ENCODE data around the gene MAPK10. TPM values are rescaled to one million over a fixed set of nuclear protein-coding genes. Genes with fewer than 3 reads are reported as not detected.

Gene MAPK10
- total and polyA plus RNA-seq, 4 donors: 0.82 to 3.6 (median 2.3) TPM

DNA sequence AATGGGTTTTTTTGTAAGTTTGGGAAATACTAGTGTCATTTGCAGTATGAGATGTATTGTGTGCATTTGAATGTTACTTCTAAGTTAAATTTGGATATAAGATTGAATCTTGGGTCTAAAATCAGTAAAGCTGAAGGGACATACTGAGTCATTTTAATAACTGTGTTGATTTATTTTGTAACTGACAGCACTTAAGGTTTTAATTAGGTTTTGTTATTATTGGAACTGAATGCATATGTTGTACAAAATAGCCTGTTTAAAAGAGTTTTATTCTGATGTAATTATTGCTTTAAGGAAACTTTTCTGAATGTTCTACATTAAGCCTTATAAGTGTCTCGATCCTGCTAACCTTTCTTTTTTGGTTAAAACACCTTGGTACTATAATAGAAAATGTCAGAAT, 396.6 kb downstream of the MAPK10 start:
- Histone ChIP-seq H3K27me3 (ENCODE audit: control insufficient read depth in 4 of 4, insufficient read depth in 4 of 4, low read length in 3 of 4) (no peaks in the 10 kb centered on the region), H3K9me3 (ENCODE audit: control insufficient read depth in 4 of 4, low read length in 3 of 4) (no peaks in the 10 kb centered on the region), H3K9ac (ENCODE audit: low read depth in 1 of 2, low read length in 2 of 2) (no peak overlapping the region), H3K4me1 (ENCODE audit: control insufficient read depth in 4 of 4, insufficient read depth in 4 of 4, low read length in 3 of 4) (peaks cover 0 to 1% (median 0%) of the 10 kb centered on the region in 4 donors), H3K27ac (ENCODE audit: low read depth in 1 of 2, low read length in 2 of 2) (no peak overlapping the region), H3K36me3 (ENCODE audit: control insufficient read depth in 4 of 4, insufficient read depth in 3 of 4, low read depth in 1 of 4, low read length in 3 of 4) (no peaks in the 10 kb centered on the region), H3K4me3 (ENCODE audit: low read depth in 1 of 3, low read length in 3 of 3) (no peak overlapping the region)
- TF ChIP-seq NR2F2 (IDR thresholded peaks at IDR 0.05): no peak
- TF ChIP-seq, protein P1, sequence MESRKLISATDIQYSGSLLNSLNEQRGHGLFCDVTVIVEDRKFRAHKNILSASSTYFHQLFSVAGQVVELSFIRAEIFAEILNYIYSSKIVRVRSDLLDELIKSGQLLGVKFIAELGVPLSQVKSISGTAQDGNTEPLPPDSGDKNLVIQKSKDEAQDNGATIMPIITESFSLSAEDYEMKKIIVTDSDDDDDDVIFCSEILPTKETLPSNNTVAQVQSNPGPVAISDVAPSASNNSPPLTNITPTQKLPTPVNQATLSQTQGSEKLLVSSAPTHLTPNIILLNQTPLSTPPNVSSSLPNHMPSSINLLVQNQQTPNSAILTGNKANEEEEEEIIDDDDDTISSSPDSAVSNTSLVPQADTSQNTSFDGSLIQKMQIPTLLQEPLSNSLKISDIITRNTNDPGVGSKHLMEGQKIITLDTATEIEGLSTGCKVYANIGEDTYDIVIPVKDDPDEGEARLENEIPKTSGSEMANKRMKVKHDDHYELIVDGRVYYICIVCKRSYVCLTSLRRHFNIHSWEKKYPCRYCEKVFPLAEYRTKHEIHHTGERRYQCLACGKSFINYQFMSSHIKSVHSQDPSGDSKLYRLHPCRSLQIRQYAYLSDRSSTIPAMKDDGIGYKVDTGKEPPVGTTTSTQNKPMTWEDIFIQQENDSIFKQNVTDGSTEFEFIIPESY (IDR thresholded peaks at IDR 0.05): no peak
- TF ChIP-seq FOXA2 (IDR thresholded peaks at IDR 0.05): no peak
- TF ChIP-seq EGR1 (IDR thresholded peaks at IDR 0.05; ENCODE audit: low read depth in 2 of 2): no peak
- no peak for TF ChIP-seq FOXA1 (IDR thresholded peaks at IDR 0.05)
- no peak for TF ChIP-seq YY1 (IDR thresholded peaks at IDR 0.05)
- TF ChIP-seq, protein P2, sequence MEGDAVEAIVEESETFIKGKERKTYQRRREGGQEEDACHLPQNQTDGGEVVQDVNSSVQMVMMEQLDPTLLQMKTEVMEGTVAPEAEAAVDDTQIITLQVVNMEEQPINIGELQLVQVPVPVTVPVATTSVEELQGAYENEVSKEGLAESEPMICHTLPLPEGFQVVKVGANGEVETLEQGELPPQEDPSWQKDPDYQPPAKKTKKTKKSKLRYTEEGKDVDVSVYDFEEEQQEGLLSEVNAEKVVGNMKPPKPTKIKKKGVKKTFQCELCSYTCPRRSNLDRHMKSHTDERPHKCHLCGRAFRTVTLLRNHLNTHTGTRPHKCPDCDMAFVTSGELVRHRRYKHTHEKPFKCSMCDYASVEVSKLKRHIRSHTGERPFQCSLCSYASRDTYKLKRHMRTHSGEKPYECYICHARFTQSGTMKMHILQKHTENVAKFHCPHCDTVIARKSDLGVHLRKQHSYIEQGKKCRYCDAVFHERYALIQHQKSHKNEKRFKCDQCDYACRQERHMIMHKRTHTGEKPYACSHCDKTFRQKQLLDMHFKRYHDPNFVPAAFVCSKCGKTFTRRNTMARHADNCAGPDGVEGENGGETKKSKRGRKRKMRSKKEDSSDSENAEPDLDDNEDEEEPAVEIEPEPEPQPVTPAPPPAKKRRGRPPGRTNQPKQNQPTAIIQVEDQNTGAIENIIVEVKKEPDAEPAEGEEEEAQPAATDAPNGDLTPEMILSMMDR (IDR thresholded peaks at IDR 0.05; ENCODE audit: low read depth, low read length, missing input control): no peak
- TF ChIP-seq, protein P3, sequence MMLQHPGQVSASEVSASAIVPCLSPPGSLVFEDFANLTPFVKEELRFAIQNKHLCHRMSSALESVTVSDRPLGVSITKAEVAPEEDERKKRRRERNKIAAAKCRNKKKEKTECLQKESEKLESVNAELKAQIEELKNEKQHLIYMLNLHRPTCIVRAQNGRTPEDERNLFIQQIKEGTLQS (IDR thresholded peaks at IDR 0.05): no peak
- DNase-seq (ENCODE audit: low spot score): no peak
- WGBS: 96% methylated on average over 1 of the region's 1 CpG

DNA sequence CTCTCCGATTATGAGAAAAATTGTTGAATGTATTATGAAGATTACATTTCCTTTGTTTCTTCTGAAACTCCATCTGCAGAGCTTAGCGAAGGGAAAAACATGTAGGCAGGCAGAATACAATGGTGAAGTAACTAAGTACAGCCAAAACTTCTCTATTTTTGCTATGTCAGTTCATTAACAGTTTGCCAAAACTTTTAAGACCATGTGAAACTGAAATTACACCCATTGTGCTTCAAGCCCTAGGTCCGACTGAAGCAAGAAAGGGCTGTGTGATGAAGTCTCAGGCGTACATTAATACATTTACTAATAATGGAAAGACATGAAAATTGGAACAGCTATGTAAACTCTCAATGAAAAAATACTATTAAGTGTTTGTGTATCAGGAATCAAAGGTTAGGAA, 398.0 kb downstream of the MAPK10 start:
- H3K36me3 ChIP-seq (ENCODE audit: control insufficient read depth in 4 of 4, insufficient read depth in 3 of 4, low read depth in 1 of 4, low read length in 3 of 4): no peaks in the 10 kb centered on the region
- no peak for TF ChIP-seq HNF4G (IDR thresholded peaks at IDR 0.05)
- TF ChIP-seq FOXA2 (IDR thresholded peaks at IDR 0.05): no peak
- 95% methylated on average over 4 of the region's 4 CpGs for WGBS
- H3K9ac ChIP-seq (ENCODE audit: low read depth in 1 of 2, low read length in 2 of 2): no peak overlapping the region
- DNase-seq (ENCODE audit: low spot score): no peak
- no peaks in the 10 kb centered on the region for H3K4me1 ChIP-seq (ENCODE audit: control insufficient read depth in 4 of 4, insufficient read depth in 4 of 4, low read length in 3 of 4)
- no peak overlapping the region for H3K4me3 ChIP-seq (ENCODE audit: low read depth in 1 of 3, low read length in 3 of 3)
- no peaks in the 10 kb centered on the region for H3K9me3 ChIP-seq (ENCODE audit: control insufficient read depth in 4 of 4, low read length in 3 of 4)
- H3K27me3 ChIP-seq (ENCODE audit: control insufficient read depth in 4 of 4, insufficient read depth in 4 of 4, low read length in 3 of 4): no peaks in the 10 kb centered on the region
- no peak overlapping the region for H3K27ac ChIP-seq (ENCODE audit: low read depth in 1 of 2, low read length in 2 of 2)

DNA sequence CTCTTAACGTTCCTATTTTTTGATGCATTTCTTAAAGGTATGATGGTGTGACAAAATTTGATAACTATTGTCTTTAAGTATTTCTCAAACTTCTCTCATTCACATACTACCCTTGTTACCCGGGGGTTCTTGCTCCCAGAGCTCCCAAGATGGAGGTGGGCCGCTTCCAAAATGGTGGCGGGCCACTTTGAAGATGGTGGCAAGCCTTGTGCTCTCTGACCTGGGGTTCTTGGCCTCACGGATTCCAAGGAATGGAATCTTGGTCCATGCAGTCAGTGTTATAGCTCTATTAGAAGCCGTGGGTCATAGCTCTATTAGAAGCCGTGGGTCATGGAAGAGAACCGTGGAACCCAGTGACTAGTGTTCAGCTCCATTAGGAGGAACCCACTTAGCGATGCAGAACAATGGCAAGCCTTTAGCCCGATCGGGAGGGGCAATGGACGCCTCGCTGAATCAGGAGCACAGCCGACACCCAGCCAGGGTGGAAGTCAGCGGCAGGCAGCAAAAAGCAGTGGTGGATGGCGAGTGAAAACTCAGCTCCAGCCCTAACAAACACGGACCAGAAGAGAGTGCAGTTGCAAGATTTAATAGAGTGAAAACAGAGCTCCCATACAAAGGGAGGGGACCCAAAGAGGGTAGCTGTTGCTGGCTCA, 403.4 kb downstream of the MAPK10 start:
- Histone ChIP-seq H3K36me3 (ENCODE audit: control insufficient read depth in 4 of 4, insufficient read depth in 3 of 4, low read depth in 1 of 4, low read length in 3 of 4) (no peaks in the 10 kb centered on the region), H3K27ac (ENCODE audit: low read depth in 1 of 2, low read length in 2 of 2) (no peak overlapping the region), H3K9ac (ENCODE audit: low read depth in 1 of 2, low read length in 2 of 2) (no peak overlapping the region), H3K4me1 (ENCODE audit: control insufficient read depth in 4 of 4, insufficient read depth in 4 of 4, low read length in 3 of 4) (no peaks in the 10 kb centered on the region), H3K4me3 (ENCODE audit: low read depth in 1 of 3, low read length in 3 of 3) (no peak overlapping the region), H3K27me3 (ENCODE audit: control insufficient read depth in 4 of 4, insufficient read depth in 4 of 4, low read length in 3 of 4) (no peaks in the 10 kb centered on the region), H3K9me3 (ENCODE audit: control insufficient read depth in 4 of 4, low read length in 3 of 4) (no peaks in the 10 kb centered on the region)
- WGBS: 97% methylated on average over 17 of the region's 17 CpGs
- no peak for DNase-seq (ENCODE audit: low spot score)
- TF ChIP-seq EGR1 (IDR thresholded peaks at IDR 0.05; ENCODE audit: low read depth in 2 of 2): no peak
- TF ChIP-seq GABPA (IDR thresholded peaks at IDR 0.05 in 1 of 2, conservative IDR thresholded peaks at IDR 0.05 in 1 of 2): no peak
- no peak for TF ChIP-seq FOXA2 (IDR thresholded peaks at IDR 0.05)
- TF ChIP-seq, protein P4, sequence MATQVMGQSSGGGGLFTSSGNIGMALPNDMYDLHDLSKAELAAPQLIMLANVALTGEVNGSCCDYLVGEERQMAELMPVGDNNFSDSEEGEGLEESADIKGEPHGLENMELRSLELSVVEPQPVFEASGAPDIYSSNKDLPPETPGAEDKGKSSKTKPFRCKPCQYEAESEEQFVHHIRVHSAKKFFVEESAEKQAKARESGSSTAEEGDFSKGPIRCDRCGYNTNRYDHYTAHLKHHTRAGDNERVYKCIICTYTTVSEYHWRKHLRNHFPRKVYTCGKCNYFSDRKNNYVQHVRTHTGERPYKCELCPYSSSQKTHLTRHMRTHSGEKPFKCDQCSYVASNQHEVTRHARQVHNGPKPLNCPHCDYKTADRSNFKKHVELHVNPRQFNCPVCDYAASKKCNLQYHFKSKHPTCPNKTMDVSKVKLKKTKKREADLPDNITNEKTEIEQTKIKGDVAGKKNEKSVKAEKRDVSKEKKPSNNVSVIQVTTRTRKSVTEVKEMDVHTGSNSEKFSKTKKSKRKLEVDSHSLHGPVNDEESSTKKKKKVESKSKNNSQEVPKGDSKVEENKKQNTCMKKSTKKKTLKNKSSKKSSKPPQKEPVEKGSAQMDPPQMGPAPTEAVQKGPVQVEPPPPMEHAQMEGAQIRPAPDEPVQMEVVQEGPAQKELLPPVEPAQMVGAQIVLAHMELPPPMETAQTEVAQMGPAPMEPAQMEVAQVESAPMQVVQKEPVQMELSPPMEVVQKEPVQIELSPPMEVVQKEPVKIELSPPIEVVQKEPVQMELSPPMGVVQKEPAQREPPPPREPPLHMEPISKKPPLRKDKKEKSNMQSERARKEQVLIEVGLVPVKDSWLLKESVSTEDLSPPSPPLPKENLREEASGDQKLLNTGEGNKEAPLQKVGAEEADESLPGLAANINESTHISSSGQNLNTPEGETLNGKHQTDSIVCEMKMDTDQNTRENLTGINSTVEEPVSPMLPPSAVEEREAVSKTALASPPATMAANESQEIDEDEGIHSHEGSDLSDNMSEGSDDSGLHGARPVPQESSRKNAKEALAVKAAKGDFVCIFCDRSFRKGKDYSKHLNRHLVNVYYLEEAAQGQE (IDR thresholded peaks at IDR 0.05): no peak
- no peak for TF ChIP-seq RAD21 (IDR thresholded peaks at IDR 0.05)
- no peak for TF ChIP-seq RXRA (IDR thresholded peaks at IDR 0.05)
- no peak for TF ChIP-seq SP1 (IDR thresholded peaks at IDR 0.05)
- TF ChIP-seq, protein P2 (IDR thresholded peaks at IDR 0.05; ENCODE audit: low read depth, low read length, missing input control): no peak
- TF ChIP-seq YY1 (IDR thresholded peaks at IDR 0.05): no peak
- TF ChIP-seq FOXA1 (IDR thresholded peaks at IDR 0.05): no peak
- TF ChIP-seq NR2F2 (IDR thresholded peaks at IDR 0.05): no peak
- TF ChIP-seq, protein P3 (IDR thresholded peaks at IDR 0.05): no peak
- no peak for TF ChIP-seq HNF4A (conservative IDR thresholded peaks at IDR 0.05)
- TF ChIP-seq TAF1 (conservative IDR thresholded peaks at IDR 0.05): no peak
- no peak for TF ChIP-seq HNF4G (IDR thresholded peaks at IDR 0.05)
- no peak for TF ChIP-seq JUND (IDR thresholded peaks at IDR 0.05)

Measured in liver (tissue), 9 donors.